Psoas muscle (tissue), 8 donors: ENCODE measurements around the gene RAB30. TPM values are rescaled to one million over a fixed set of nuclear protein-coding genes. Genes with fewer than 3 reads are reported as not detected.

Experiments
- ATAC-seq, 4 donors: fragments of 200-7000 bp; cut with Tn5 transposase; one replicate each; pipeline ENCODE4 v1.9.1; 2020; ENCODE audit warnings: moderate library complexity in 3 of 4, mild to moderate bottlenecking in 2 of 4
- DNase-seq, 2 donors: peaks; one replicate each; pipeline ENCODE4 v3.0.0-alpha.2; 2020
- H3K27ac ChIP-seq: fragments of 200-600 bp; one replicate; pipeline ENCODE4 v1.8.0; 2022
- H3K27me3 ChIP-seq, 3 donors: fragments of 200-600 bp in 1 of 3; one replicate each; pipeline versions ENCODE4 v1.6.1 to v1.8.0; 2013 to 2022; ENCODE audit warnings: low read length in 2 of 3, mild to moderate bottlenecking in 2 of 3, moderate library complexity in 1 of 3; ENCODE audit not compliant: insufficient read depth in 3 of 3
- H3K36me3 ChIP-seq, 2 donors: fragments of 200-600 bp in 1 of 2; one replicate each; pipeline versions ENCODE4 v1.6.1 to v1.8.0; 2013 to 2022; ENCODE audit warnings: low read depth in 1 of 2, mild to moderate bottlenecking in 1 of 2, moderate library complexity in 1 of 2; ENCODE audit not compliant: insufficient read depth in 1 of 2
- H3K4me1 ChIP-seq: fragments of 200-600 bp; one replicate; pipeline ENCODE4 v1.8.0; 2022
- H3K4me3 ChIP-seq: fragments of 200-600 bp; one replicate; pipeline ENCODE4 v1.8.0; 2022; ENCODE audit warnings: mild to moderate bottlenecking
- H3K9me3 ChIP-seq: fragments of 200-600 bp; one replicate; pipeline ENCODE4 v1.8.0; 2022
- whole genome bisulfite sequencing, 3 donors: extraction: QIAGEN DNeasy Blood & Tissue Kit; methylation state at CpG; one replicate each; pipeline versions ENCODE4 v1.1.6 to v1.1.7; 2013; 5-methylcytosine and 5-hydroxymethylcytosine counted together
- intact Hi-C, 2 donors: fragments of 100-400 bp; cut with DNase I; formaldehyde crosslinking; loops; one replicate each; pipeline versions ENCODE4 v1.11.0 to v1.14.2; 2022
- polyA plus RNA-seq, 3 donors: library from polyadenylated mRNA; stranded (reverse); fragments of 200-250 nt; gene quantifications; one replicate each; pipeline ENCODE4 v1.2.3, GENCODE V29; 2013
- total RNA-seq, 4 donors: library from RNA; stranded (reverse); fragmentation: NEBNext Ultra II Directional in 2 of 4; extraction: Animal tissue kit (Norgen Biotek cat#: 25700) in 2 of 4; gene quantifications; one replicate each; pipeline versions ENCODE4 v1.2.1 to v1.2.4, GENCODE V29; 2021 to 2023
- TF ChIP-seq, protein P1 (sequence below): fragments of 200-600 bp; IDR thresholded peaks from one replicate; pipeline ENCODE4 v1.8.0; 2022; ENCODE audit warnings: antibody characterized with exemption
- donor health status: healthy with polysubstance abuse.
- donor health status: DM: no; HTN: no; CAD: no; lungs with moderate emphysema.
- donor health status: Bipolar disorder and iron deficiency.
- donor health status: healthy.
- donor health status: DM: yes; HTN: yes; CAD: no.
- donor health status: DM: no; HTN: no; CAD: no.
- donor health status: DM: no; HTN: no; CAD: no.
- donor health status: DM: yes; HTN: yes; CAD: no.

The RAB30 gene
- total and polyA plus RNA-seq, 7 donors, result 3.4 to 89.7 (median 21.5) TPM

DNA sequence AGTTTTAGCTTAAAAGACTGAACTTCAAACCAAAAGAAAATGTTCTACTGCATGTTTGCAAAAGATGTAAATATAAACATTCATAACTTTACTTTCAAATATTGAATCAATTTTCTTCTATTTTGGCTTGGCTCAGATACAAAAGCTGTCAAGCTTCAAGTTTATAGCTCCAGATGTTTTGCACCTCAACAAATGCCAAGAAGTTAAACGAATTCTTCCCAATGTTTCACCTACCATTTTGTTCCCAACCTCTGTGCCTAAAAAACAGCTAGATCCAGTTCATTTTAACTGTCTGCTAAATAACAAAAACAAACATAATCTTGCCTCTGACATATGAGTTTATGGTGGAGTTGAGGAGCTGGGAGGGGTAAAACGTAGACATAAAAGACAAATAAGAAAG lies 76.5 kb downstream of the RAB30 start:
- ATAC-seq, result no peak
- Histone ChIP-seq H3K9me3 (no peaks in the 10 kb centered on the region), H3K4me1 (peaks cover 58% of the 10 kb centered on the region), H3K4me3 (peak overlapping the region; percentile 34), H3K36me3 (peaks cover 0 to 39% of the 10 kb centered on the region in 2 donors), H3K27ac (peak overlapping the region; percentile 66), H3K27me3 (no peaks in the 10 kb centered on the region)
- DNase-seq, result no peak
- intact Hi-C loops, result loop anchor here (2.0 to 5.0 kb wide), 3 partner anchors 18 to 77 kb away; partner anchors contain the start of gene RAB30 (in 1 of the 2)
- WGBS, 3 donors, result 48 to 61% (median 54%) methylated on average over 2 of the region's 2 CpGs
- TF ChIP-seq, protein P1, sequence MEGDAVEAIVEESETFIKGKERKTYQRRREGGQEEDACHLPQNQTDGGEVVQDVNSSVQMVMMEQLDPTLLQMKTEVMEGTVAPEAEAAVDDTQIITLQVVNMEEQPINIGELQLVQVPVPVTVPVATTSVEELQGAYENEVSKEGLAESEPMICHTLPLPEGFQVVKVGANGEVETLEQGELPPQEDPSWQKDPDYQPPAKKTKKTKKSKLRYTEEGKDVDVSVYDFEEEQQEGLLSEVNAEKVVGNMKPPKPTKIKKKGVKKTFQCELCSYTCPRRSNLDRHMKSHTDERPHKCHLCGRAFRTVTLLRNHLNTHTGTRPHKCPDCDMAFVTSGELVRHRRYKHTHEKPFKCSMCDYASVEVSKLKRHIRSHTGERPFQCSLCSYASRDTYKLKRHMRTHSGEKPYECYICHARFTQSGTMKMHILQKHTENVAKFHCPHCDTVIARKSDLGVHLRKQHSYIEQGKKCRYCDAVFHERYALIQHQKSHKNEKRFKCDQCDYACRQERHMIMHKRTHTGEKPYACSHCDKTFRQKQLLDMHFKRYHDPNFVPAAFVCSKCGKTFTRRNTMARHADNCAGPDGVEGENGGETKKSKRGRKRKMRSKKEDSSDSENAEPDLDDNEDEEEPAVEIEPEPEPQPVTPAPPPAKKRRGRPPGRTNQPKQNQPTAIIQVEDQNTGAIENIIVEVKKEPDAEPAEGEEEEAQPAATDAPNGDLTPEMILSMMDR, result no peak

DNA sequence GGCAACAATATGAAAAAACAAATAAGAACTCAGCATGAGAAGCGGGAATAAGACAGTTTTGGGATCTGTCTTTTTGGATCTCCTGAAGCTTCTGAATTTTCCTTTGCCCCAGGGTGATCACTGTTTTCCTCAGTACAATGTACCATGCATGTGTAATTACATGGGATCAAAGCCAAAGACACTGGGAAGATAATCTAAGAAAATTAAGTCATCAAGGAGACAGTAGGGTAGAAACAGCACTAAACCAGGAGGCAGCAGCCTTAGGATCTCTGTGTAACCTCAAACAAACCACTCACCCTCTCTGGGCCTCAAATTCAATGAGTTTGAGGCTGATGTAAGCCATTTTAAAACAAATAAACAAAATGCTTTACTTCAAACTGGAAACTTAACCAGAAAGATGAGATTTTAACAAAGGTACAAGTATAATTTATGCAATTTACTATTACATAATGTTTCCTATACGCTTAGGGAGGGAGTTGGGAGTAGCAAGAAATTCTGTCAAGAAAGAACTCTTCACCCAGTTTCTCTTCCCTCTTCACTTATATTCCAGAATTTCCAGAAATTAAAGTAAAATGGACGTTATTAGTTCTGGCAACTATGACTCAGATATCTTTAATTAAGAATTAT lies 77.0 kb downstream of the RAB30 start:
- Histone ChIP-seq H3K4me1 (peaks cover 52% of the 10 kb centered on the region), H3K4me3 (no peak overlapping the region), H3K36me3 (peaks cover 0 to 44% of the 10 kb centered on the region in 2 donors), H3K27ac (no peak overlapping the region), H3K27me3 (no peaks in the 10 kb centered on the region), H3K9me3 (no peaks in the 10 kb centered on the region)
- no peak for DNase-seq
- TF ChIP-seq, protein P1, result no peak
- no peak for ATAC-seq
- 77 to 88% (median 80%) methylated on average over 3 of the region's 3 CpGs for WGBS, 3 donors
- intact Hi-C loops, result loop anchor here (2.0 to 5.0 kb wide), 4 partner anchors 18 to 152 kb away; partner anchors contain the start of gene RAB30 (in 1 of the 2)

DNA sequence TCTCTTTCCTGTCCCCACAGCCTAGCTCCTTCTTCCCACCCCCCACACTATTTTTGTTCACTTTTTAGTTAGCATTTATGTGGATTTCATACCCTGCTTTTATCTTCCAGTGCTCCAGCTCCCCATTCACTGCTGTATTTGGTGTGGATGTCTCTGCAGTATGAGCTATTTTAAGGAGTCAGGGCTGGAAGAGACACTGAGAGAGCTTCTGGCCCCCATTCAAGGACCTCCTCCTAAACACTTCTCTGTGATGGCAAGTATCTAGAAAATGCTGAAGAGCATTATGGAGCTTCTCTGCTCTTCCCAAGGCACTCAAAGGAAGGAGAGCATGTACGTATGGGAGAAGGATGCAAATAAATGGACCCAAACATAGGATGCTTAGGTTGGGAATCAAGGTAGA lies 79.5 kb downstream of the RAB30 start:
- peak; percentile 40 to 71 (median 52) for ATAC-seq
- H3K36me3 ChIP-seq, result peaks cover 0 to 50% of the 10 kb centered on the region in 2 donors
- peaks cover 27% of the 10 kb centered on the region for H3K4me1 ChIP-seq
- H3K27ac ChIP-seq, result no peak overlapping the region
- DNase-seq, result no peak
- TF ChIP-seq, protein P1, result no peak
- no peaks in the 10 kb centered on the region for H3K9me3 ChIP-seq
- no peaks in the 10 kb centered on the region for H3K27me3 ChIP-seq
- no peak overlapping the region for H3K4me3 ChIP-seq
- intact Hi-C loops, result loop anchor here in 1 of 2 donors (5.0 kb wide), 1 partner anchor 150 kb away; no protein-coding TSS in a partner anchor
- WGBS, 3 donors, result 0 to 64% (median 29%) methylated on average over 1 of the region's 1 CpG

DNA sequence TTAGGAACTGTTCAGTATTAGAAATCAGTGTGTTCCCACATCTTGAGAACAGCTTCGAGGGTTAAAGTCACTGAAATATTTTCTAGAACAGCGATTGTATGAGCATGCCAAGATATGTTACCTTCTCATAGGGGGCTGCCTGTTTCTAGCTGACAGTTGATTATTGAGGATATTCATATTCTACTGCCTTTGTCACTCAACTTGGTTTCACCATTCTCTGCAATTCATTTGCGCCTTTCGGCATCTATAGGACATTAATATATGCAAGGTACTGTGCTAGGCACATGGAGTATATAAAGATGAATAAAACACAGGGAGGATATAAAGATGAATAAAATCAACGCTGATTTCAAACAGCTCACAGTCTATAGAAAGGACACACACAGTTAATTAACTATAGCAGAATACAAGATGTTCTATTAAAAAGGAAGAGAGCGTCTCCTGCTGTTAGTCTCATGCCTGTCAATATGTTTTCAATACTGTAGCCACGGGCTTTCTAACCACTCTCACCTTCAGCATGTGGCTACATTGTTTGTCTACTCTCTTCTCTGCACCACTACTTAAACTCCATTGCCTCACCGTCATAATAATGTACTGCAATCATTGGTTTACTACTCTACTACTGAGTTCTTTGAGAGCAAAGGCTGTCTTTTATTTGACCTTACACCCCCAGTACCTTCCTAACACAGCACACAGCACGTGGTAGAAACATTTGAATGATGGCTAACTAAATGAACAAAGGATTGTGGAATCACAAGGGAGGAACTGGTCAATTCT lies 81.9 kb downstream of the RAB30 start:
- no peak overlapping the region for H3K27ac ChIP-seq
- no peaks in the 10 kb centered on the region for H3K9me3 ChIP-seq
- TF ChIP-seq, protein P1, result no peak
- ATAC-seq (no peak), DNase-seq (no peak)
- no peaks in the 10 kb centered on the region for H3K27me3 ChIP-seq
- 65 to 76% (median 67%) methylated on average over 9 of the region's 9 CpGs for WGBS, 3 donors
- intact Hi-C loops, result loop anchor here in 1 of 2 donors (5.0 kb wide), 1 partner anchor 148 kb away; no protein-coding TSS in a partner anchor
- H3K4me1 ChIP-seq, result peaks cover 10% of the 10 kb centered on the region
- H3K4me3 ChIP-seq, result no peak overlapping the region
- H3K36me3 ChIP-seq, result peaks cover 0 to 61% of the 10 kb centered on the region in 2 donors
